Measurements from ENCODE around the gene ERC1.

DNA sequence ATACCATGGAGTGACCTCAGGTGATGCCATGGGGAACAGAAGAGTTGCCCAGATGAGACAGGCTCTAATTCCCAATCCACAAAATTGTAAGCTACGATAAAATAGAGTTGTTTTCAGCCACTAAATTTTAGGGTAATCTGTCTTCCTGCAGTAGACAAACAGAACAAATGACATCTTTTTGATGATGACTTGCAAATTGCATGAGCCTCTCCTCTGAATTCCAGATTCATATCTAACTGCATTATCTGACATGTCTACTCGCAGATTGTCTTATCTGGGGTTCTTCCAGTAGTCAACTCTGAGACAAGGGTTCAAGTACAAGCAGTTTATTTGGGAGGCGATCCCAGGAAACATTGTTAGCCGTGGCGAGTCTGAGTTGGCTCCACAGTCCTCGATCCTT, 14.4 kb upstream of the ERC1 start:
- no peak for TF ChIP-seq CTCF (IDR thresholded peaks at IDR 0.05)
- no peak for TF ChIP-seq POLR2A (IDR thresholded peaks at IDR 0.05; ENCODE audit: low read depth)
- TF ChIP-seq POLR2AphosphoS5 (IDR thresholded peaks at IDR 0.05), result no peak

Data from esophagus muscularis mucosa (tissue), 3 donors.